ENCODE measurements around the gene CNN2.

- TF ChIP-seq, protein P1, sequence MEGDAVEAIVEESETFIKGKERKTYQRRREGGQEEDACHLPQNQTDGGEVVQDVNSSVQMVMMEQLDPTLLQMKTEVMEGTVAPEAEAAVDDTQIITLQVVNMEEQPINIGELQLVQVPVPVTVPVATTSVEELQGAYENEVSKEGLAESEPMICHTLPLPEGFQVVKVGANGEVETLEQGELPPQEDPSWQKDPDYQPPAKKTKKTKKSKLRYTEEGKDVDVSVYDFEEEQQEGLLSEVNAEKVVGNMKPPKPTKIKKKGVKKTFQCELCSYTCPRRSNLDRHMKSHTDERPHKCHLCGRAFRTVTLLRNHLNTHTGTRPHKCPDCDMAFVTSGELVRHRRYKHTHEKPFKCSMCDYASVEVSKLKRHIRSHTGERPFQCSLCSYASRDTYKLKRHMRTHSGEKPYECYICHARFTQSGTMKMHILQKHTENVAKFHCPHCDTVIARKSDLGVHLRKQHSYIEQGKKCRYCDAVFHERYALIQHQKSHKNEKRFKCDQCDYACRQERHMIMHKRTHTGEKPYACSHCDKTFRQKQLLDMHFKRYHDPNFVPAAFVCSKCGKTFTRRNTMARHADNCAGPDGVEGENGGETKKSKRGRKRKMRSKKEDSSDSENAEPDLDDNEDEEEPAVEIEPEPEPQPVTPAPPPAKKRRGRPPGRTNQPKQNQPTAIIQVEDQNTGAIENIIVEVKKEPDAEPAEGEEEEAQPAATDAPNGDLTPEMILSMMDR (IDR thresholded peaks at IDR 0.05): no peak
- no peak for TF ChIP-seq POLR2A (IDR thresholded peaks at IDR 0.05)
Observed at GRCh38 chr19:1066251-1066747, 39.9 kb downstream of the CNN2 start.

Measured in lower leg skin (tissue), 3 donors.